Stimulated activated CD4-positive, alpha-beta T cell treated with anti-CD3 and anti-CD28 coated beads, Interleukin-15, amount 100 ng/mL, for 48 hours (primary cell): ENCODE data around the gene LSM5.
"Not testable (repeated sequence)": the region's sequence is repeated elsewhere in the genome, so short reads cannot be mapped to it uniquely, and the experiment has no call there.

Experiments
- DNase-seq, 2 donors: peaks; one replicate each; pipeline ENCODE4 v3.0.0-alpha.2; 2020; ENCODE audit warnings: low read depth in 2 of 2

Gene LSM5

DNA sequence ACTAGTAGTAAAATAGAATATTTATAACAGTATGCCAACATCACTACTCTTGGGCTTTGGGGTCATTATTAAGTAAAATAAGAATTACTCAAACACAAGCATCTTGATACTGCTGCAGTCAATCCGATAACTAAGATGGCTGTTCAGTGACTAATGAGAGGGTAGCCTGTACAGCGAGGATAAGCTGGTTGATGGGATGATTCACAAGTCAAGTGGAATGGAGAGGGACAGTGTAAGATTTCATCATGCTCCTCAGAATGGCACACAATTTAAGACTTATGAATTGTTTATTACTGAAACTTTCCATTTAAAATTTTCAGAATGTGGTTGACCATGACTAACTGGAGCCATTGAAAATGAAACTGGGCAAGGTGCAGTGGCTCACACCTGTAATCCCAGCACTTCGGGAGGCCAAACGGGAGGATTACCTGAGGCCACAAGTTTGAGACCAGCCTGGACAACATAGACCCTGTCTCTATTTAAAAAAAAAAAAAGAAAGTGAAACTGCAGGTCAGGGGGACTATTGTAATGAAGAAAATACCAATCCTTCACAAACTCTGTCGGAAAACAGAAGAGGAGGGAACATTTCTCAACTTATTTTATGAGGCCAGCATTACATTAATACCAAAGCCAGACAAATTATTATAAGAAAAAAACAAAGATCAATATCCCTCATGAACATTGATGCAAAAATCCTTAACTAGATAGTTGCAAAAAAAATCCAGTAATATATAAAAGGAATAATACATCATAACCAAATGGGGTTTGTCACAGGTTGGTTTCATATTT is 16.3 kb upstream of the LSM5 start:
- no peak for DNase-seq

DNA sequence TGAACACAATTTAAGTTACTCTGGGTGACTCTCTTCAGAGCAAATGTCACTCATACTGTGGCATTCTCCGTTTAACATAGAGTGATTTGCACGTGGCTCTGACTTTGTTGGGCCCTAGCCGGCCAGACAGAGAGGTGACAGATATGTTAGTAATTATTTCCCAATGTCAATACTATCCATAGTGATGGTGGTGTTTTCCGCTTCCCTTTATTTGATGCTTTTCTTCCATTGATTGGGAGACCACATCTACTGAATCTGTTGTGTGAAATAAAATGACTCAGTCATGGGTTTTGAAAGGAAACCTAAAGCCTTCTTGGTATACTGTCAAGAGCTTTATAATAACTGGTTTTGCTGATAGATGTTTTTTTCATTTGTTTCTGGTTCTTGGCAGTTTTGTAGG is 12.5 kb upstream of the LSM5 start:
- no peak for DNase-seq

DNA sequence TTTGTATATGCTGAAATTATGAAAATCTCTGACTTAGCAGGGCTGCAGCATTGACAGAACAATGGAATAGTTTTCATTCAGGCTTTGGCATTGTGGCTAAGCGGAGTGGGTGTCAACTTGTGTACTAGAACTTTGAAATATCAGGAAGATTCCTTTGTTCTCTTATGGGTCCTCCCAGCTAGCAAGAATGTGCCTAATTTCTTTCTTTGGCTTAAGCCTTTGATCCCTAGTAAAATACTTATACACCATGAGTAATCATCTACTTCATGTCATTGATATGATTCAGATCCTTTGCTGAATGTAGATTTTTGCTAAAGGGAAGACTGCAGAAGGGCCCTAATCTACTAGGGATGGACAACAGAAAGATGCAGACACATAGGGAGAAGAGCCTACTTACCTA is 11.3 kb upstream of the LSM5 start:
- DNase-seq: no peak

DNA sequence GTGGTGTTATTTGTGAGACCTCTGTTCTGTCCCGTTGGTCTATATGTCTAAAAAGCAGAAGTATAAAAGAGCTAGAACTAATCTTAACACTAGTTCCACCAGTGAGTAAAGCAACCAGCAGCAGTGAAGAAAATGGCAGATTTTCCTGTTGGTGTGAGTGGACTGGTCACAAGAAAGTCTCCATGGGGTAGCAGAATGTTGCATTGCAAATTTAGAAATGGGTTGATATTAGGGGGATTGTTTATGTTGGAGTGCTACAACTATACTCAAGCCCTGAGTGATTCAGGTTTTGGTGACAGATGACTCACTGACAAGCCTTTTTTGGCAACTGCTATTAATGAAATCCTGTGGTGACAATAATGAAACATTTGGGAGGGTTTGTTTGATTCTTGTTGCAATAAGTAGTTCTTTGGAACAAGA is 10.8 kb upstream of the LSM5 start:
- DNase-seq: no peak

DNA sequence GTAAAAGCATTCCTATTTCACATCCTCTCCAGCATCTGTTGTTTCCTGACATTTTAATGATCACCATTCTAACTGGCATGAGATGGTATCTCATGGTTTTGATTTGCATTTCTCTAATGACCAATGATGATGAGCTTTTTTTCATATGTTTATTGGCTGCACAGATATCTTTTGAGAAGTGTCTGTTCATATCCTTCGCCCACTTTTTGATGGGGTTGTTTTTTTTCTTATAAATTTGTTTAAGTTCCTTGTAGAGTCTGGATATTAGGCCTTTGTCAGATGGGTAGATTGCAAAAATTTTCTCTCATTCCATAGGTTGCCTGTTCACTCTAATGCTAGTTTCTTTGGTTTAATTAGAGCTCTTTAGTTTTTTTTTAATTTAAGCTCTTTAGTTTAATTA is 10.0 kb upstream of the LSM5 start:
- DNase-seq: not testable (repeated sequence)

DNA sequence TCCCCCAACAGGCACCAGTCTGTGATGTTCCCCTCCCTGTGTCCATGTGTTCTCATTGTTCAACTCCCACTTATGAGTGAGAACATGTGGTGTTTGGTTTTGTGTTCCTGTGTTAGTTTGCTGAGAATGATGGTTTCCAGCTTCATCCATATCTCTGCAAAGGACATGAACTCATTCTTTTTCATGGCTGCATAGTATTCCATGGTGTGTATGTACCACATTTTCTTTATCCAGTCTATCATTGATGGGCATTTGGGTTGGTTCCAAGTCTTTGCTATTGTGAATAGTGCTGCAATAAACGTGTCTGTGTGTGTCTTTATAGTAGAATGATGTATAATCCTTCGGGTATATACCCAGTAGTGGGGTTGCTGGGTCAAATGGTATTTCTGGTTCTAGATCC is 9.6 kb upstream of the LSM5 start:
- DNase-seq: not testable (repeated sequence)

DNA sequence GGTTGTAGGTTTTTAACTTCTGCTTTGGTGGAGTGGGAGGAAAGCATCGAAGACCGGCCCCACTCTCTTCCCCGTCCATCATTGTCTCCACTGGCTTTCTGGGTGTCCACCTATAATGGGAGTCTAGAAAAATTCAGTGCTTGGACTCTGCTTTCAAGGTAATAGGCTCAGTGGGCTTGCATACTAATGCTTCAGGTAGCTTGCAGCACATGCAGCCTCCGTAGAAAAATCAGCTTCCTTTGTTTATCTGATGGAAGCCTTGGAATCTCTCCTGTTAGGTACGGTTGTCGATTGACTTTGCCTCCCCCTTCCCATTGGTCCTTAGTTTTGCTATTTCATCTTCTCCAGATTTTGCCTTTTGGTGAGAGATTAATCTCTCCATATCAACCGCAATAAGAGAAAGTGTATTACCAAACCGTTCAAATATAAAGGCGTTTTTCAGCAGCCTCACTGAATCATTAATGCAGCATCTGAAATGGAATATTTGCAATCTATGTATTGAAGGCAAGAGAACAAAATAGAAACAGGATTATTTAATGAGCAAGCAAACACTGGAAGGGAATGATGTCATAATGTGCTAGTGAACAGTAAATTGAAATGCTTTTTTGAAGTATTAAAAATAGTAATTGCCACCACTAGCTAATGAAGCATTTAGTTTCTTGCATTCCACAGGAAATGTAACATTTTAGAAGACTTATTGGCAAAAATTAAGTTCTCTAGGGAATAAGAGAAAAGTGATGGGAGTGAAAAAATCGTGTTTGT is 6.1 kb upstream of the LSM5 start:
- no peak for DNase-seq

DNA sequence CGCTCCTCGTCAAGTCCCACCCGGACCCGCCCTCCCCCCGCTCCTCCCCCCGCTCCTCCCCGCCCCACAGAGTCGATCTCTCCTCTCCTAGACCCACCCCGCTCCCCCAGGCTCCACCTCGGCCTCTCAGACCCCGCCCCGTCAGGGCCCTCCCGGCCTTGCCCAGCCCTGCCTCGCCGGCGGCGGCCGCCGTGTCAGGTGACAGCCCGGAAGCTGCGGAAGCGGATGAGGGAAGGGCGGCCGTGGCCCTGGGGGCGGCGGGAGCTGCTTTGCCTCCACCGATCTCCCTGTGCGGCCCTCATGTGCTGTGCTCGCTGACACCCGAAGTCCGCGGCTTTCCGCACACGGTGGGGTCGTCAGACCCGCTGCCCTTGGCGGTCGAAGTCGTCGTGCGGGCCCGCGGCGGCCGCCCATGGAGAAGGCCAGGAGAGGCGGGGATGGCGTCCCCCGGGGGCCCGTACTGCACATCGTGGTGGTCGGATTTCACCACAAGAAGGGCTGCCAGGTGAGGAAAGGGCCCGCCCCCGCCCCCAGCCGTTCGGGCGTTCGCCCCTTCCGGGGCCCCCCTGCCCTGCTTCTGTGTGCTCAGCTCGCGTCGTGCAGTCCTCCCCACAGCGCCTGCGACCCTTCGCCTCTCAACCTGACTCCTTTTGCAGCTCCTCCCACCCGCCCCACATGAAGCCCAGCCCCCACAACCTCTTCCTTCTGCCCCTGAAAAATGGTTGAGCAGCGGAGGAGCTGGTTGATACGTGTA is 5.3 kb upstream of the LSM5 start, which contains the start of gene AVL9:
Gene AVL9, plus strand, starts transcription at position 192 of the 754 bp plus-strand sequence. Its CDS starts 221 bp downstream, at position 413.
- DNase-seq: peak; percentile 97 to 99

DNA sequence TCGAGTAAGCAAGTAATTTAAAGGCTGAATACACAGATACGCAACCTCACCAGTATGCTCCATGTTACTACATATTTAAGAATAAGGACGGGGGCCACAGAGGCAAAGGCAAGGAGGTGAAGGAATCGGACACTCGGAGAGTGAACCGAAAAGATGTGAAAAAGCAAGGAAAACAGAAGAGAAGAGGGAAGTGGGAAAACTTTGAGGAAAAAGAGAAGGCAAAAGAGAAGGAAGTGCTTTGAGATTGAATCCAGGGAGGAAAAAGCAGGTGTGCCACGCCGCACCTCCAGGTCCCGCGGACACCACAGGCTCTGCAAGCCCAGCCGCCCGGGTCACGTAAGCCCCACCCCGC is 4.7 kb upstream of the LSM5 start:
- DNase-seq: no peak

DNA sequence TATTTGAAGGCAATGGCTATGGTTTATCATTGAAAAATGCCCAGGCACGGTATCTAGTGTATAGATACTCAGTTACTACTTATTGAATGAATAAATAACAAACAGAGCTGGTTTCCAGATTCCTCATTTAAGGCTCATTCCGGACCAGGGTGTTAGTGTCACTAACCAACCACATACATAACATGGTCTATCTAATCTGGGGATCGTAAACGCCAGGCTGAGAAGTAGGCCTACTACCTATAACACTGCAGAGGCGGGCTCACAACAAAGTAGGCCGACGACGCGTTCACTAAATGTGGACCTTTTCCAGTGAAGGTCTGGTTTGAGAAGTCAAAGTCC is 423 bp downstream of the LSM5 start:
- DNase-seq: no peak

DNA sequence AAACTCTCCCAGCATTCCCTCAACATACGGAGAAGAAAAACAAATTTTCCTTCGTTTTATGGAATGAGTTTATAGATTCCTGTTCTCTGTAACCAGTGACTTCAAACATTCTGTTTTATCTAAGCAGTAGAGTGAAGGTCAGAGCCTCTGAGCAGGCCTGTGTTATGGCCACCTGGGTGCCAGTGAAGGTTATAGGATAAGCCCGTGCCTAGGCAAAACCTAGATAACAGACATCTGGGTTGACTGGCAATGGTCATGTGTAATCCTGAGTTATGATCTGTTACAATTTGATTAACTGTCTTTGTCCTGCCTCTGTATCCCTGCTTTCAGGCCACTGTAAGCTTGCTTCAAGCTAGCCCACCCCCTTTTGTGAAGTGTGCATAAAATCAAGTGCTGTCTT is 8.3 kb downstream of the LSM5 start:
- no peak for DNase-seq

DNA sequence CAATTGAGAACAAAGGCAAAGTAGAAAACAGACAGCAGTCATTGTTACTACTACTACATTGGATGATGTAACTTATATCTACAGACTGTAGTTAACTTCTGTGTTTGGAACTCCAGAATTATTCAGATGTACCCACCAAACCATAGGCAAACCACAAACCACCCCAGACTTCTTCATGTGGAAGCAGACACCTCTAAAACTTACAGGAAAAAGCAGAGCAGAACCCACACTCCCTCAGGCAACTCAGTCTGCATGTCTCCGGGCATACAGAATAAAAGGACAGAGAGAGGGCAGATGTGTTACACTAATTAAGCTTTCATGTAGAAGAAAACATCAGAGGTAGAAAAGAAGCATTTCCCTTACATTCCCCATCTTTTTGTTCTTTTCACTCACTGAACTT is 9.0 kb downstream of the LSM5 start:
- DNase-seq: no peak

DNA sequence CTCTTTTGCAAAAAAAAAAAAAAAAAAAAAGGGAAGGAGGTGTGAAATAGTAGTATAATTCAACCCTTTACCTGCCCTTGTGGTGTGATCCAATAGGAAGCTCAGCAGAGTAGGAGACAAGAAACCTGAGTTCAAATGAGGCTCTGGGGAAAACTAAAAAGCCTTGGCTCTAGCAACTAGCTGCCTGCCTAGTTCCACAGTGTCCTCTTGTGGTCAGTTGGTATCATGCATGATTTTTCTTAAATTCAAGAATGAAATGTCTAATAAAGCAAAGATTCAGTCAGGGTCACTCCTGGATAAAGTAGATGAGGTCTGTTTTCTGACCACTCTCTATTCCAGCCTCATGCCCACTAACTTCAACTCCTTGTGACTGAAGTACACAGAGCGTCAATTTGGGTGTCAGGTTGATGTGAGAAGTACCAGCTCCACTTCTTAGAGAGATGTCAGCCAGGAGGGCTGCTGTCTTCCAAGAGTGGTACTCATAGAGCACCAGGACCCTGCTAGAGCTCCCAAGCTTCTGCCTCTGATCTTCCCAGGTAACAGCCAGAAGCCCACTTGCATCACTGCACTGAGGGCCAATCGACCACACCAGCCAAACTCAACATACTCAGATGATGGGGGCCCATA is 10.5 kb downstream of the LSM5 start:
- DNase-seq: no peak

DNA sequence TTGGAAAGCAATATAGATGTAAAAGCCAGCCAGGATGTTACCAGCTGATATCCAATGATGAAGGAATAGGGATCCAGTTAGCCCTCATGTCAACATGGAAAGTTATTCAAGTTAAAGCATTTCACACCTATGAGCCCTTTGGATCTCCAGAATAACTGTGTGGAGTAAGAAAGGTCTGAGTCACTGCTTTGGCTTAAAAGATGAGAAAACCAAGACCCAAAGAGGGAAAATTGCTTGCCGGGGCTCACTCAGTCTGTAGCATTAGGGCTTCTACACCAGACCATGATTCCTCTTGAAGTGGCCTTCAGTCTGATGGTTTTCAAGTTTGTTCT is 12.6 kb downstream of the LSM5 start:
- no peak for DNase-seq

DNA sequence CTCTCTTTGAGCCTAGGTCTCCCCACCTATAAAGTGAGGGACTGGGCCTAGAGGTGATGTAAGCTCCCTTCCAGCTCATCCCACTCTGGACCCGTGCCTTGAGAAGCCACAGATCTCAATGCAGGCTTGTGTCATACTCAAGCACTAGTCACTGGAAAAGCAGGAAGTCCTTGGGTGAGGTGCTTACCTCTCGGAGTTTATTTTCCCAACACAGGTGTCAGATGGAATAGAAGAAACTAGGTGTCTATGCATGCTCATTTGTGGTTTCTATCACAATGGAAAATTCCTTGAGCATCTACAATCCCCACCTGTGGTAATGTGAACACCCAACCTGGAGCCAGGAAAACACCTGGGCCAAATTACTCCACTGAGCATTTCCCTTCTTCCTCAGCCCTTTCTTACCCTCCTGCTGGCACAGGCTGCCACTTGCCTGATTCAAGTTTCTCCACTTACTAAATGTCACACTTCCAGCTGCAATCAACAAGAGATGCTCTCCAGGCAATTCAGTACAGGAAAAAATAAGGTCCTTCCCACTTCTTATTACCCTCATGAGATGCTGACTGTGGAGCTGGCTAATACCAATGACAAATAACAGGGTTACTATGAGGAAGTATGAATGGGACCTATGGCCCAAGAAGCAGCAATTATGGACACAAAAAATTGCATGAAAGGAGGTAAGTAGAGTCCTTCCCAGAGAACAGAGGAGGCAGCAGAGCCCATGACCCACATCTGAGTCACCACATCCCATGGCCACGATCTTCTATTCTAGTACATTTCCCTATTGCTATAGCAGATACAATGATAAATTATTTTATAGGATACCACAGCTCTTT is 13.1 kb downstream of the LSM5 start:
- no peak for DNase-seq

DNA sequence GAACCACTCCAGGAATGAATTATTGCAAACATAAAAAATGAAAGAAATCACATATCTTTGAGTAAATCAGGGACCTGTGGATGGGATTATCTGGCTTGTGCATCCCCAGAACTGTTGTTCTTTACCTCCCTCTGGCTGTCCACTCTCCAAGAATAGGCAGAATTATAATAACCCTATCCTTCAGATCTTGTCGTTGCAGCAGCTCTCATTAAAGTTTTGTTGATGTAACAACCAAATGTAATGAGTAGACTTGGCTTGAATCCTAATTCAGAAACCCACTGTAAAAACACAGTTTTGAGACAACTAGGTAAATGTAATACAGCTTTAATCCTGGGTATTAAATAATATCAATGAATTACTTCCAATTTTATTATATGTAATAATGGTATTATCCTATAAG is 16.2 kb downstream of the LSM5 start:
- no peak for DNase-seq

DNA sequence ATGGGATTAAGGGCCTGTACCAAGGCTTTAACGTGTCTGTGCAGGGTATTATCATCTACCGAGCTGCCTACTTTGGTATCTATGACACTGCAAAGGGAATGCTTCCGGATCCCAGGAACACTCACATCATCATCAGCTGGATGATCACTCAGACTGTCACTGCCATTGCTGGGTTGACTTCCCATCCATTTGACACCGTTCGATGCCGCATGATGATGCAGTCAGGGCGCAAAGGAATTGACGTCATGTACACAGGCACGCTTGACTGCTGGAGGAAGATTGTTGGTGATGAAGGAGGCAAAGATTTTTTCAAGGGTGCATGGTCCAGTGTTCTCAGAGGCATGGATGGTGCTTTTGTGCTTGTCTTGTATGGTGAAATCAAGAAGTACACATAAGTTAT is 18.2 kb downstream of the LSM5 start:
- no peak for DNase-seq

DNA sequence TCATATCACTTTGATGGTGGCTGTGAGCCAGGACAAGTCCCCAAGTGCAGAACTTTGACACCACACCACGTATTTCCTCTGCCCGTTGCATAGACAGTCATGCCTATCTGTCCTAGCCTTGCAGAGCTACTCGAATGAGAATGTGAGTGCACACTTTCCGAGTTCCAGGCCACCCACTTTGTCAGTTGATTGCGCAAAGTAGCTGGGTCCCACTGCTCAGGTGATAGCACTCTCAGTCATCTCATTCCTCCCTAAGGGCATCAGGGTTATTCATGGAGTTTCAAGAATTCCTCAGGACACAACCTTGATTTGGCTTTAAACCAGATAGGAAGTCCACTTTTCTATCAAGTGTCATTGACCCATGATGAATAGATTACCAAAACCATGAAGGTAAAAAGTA is 19.3 kb downstream of the LSM5 start:
- DNase-seq: no peak

DNA sequence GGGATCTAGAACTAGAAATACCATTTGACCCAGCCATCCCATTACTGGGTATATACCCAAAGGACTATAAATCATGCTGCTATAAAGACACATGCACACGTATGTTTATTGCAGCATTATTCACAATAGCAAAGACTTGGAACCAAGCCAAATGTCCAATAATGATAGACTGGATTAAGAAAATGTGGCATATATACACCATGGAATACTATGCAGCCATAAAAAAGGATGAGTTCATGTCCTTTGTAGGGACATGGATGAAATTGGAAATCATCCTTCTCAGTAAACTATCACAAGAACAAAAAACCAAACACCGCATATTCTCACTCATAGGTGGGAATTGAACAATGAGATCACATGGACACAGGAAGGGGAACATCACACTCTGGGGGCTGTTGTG is 20.2 kb downstream of the LSM5 start:
- not testable (repeated sequence) for DNase-seq

DNA sequence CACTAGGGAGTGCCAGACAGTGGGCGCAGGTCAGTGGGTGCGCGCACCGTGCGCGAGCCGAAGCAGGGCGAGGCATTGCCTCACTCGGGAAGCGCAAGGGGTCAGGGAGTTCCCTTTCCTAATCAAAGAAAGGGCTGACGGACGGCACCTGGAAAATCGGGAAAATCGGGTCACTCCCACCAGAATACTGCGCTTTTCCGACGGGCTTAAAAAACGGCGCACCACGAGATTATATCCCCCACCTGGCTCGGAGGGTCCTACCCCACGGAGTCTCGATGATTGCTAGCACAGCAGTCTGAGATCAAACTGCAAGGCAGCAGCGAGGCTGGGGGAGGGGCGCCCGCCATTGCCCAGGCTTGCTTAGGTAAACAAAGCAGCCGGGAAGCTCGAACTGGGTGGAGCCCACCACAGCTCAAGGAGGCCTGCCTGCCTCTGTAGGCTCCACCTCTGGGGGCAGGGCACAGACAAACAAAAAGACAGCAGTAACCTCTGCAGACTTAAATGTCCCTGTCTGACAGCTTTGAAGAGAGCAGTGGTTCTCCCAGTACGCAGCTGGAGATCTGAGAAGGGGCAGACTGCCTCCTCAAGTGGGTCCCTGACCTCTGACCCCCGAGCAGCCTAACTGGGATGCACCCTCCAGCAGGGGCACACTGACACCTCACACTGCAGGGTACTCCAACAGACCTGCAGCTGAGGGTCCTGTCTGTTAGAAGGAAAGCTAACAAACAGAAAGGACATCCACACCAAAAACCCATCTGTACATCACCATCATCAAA is 25.4 kb downstream of the LSM5 start:
- not testable (repeated sequence) for DNase-seq

DNA sequence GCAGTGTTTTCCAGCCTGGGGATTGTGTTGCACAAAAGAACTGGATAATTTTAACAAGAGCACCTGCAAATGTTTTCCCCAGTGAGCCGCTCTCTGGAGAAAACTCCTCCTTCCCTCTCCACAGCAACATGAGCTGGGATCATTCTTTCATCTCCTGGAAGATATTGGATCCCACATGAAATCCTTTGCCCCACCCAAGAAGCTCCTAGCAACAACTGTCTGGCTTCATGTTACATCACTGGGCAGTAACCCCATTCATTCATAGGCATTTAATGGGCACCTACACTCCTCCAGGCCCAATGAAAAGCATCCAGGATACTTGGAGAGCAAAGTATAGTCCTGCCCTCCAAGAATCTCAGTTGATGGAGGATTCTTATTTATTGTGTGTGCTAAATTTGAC is 27.2 kb downstream of the LSM5 start:
- no peak for DNase-seq
